HG03103 (cell line): ENCODE measurements around the gene ACOT11.
"Not testable (repeated sequence)": the region's sequence is repeated elsewhere in the genome, so short reads cannot be mapped to it uniquely, and the experiment has no call there.

Source experiments
- ATAC-seq: cut with Tn5 transposase; IDR thresholded peaks from one replicate; pipeline ENCODE4 v1.9.1; 2021; ENCODE audit warnings: low read depth; ENCODE audit not compliant: unreplicated experiment

ACOT11 gene

DNA sequence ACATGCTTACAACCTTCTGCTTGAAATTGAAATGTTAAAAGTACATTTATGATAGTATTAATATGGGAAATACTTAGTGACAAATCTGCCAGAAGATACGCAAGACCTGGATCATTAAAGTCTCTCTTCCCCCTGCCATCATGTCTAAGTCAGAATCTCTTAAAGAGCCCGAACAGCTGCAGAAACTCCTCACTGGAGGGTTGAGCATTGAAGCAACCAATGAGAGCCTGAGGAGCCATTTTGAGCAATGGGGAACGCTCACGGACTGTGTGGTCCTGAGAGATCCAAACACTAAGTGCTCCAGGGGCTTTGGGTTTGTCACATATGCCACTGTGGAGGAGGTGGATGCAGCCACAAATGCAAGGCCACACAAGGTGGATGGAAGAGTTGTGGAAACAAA is 11.4 kb upstream of the ACOT11 start:
- not testable (repeated sequence) for ATAC-seq

DNA sequence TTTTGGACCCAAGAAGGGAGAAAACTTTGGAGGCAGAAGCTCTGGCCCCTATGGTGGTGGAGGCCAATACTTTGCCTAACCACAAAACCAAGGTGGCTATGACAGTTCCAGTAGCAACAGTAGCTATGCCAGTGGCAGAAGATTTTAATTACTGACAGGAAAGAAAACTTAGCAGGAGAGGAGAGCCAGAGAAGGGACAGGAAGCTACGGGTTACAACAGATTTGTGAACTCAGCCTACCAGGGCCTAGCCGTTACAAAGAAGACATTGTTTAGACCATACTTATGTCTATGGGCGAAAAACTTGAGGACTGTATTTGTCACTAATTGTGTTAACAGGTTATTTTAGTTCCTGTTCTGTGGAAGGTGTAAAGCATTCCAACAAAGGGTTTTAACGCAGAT is 10.4 kb upstream of the ACOT11 start:
- ATAC-seq, result no peak

DNA sequence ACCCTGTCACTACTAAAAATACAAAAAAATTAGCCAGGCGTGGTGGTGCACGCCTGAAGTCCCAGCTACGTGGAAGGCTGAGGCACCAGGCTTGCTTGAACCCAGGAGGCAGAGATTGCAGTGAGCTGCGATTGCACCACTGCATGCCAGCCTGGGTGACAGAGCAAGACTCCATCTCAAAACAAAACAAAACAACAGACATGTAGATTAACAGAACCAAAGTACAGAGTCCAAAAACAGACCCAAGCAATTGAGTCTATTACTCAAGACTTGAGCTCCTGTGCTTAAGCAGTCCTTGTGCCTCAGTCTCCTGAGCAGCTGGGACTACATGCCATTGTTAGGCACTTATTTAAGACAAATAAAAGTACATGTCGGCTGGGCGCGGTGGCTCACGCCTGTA is 9.5 kb upstream of the ACOT11 start:
- ATAC-seq, result no peak

DNA sequence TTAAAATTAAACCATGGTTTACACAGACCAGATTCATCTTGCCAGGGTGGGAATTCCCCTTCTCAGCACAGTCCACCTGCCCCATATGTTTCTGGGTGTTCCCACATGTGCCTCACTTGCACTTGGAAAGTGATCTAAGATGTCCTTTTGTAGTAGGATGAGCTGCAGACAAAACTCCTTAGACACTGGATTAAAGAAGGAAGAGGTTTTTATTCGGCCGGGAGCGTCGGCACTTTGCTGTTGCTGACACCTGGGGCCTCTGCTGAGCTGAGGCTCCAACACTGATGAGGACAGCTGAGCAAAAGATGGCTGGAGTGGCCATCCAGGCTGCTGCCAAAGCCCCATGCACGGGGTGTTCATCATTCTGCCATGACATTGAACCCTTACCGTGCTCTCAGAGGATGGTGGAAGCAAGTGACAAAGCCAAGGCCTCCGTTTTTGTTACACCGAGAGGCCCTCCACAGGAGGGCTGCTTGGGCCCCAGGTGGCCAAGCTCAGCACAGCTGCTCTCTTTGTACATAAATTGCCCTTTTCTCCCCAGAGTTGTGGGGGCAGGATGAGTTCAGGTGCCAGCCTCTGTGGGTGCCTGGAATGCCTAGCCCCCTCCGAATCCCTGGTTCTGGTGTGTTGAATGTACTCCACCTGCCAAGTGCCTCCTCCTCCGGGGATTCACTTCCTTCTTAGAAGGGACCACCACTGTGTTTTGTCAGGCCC is 7.3 kb upstream of the ACOT11 start:
- no peak for ATAC-seq

DNA sequence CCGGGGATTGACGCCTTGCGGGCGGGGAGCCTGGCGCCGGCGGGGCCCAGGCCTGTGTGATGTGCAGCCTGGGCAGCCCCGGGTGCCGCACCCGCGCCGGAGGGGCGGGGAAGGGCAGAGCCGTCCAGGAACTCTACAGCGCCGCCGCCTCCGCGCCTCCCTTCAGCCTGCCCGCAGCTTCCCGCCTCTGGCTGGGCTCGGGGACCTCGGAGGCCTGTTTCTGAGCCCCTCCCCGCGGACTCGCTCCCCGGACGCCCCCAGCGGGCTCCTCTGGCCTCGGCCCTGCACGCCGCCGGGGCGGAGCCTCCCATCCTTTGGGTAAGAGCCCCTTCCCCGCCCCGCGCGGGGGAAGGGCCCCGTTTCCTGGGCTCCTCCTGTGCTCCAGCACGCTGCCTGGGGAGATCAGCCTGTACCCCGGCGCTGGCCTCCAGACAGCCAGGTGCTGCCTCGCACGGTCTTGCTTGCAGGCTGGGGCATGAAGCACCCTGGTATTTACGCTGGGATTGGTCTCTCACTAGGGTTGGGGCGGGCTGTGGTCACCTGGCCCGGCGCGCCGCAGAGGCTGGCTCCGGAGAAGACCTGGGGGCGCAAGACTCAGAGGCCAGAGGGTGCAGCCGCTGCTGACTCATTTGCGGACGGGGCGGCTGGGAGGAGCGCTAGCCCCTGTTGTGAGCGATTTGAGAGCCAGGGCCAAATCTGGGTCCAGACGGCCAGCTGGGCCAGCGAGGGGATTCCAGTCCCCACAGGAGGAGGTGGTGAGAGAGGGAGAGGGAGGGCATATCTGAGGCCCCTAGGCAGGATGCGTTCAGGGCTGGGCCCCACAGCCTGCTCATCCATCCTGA is 5.7 kb upstream of the ACOT11 start:
- ATAC-seq, result peak; percentile 46

DNA sequence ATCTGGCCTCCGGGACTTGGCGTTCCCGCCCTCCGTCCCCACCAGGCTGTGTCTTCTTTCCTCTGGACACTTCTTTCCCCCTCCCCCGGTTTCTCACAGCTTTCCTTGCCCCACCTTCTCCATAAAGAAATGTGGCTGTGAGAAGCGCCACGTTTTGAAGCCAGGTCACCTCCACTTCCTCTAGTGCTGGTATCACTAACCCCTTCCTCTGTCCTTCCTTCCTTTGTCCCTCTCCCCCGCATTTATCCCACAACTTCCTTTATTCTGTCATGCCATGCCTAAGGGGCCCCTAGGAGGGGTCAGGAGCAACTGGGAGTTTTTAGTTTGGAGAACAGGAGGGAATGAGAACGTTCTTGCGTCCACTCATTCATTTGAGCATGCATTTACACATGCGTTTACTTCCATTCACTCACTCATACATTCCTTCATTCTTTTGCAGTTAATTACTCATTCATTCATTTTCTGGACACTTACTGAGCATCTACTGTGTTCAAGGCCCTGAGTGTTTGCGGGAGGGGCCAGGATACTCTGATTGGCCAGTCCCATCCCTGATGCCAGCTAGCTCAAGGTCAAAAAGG is 5.0 kb upstream of the ACOT11 start:
- no peak for ATAC-seq

DNA sequence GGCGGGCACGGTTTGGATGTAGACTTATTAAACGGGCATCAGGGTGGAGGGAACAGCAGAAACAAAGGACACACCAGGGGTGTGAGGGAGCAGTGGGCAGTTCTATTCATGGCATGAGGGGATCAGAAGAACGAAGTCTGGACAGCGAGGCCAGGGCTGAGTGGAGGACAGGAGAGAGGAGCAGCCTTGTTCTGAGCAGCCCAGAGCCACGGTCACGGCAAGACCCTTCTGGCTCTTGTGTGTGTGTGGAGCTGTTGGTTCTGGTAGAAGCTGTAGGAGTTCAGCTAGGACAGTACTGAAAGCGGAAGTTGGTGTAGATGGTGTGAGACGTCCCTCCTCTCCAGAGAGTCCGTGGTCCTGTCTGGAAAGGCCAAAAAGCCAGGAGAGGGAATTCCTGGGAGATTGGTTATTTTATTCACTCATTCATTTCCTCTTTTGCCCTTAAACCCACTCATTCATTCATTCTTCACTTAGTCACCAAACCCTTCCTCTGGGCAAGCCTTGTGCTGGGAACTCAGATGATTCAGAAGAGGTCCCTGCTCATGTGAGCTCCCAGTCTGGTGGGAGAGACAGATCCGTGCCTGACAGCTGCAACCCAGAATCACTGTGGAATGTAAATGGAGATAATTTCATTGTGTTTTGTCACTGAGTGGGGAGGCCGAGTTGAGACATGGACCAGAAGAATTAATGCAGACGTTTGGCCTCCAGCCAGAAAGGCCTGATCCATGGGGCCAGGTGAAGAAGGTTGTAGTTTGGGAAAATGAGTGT is 4.1 kb upstream of the ACOT11 start:
- no peak for ATAC-seq

DNA sequence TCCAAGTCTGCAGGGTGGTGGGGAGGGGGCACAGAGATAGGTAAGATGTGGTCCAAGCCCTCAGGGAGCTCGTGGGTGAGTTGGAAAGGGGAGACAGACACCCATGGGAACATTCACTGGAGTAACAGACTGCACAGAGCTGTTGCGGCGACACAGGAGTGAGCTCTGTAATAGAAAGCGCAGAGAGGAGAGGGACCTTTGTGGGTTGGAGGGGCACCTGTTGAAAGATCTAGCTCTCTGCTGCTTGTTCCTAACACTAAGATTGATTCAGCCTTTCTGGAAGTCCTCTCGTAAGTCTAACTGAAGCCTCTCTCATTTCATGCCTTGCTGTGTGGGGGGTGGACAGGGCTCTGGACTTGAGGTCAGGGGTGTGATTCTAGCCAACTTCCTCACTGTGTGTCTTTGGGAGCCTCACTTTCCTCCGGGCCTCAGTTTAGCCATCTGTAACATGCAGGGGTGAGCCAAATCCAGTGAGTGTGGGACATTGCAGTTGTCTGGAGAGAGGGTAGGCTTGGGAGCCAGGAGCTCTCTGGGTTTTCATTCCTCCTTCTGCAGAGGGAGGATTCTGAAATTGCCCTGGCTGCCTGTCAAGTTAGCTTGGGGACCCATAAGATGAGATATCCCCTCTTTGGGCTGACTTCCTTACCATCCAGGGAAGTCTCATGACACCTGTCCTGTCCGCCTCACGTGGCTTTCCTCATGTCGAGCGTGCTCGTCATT is 2.0 kb upstream of the ACOT11 start:
- no peak for ATAC-seq

DNA sequence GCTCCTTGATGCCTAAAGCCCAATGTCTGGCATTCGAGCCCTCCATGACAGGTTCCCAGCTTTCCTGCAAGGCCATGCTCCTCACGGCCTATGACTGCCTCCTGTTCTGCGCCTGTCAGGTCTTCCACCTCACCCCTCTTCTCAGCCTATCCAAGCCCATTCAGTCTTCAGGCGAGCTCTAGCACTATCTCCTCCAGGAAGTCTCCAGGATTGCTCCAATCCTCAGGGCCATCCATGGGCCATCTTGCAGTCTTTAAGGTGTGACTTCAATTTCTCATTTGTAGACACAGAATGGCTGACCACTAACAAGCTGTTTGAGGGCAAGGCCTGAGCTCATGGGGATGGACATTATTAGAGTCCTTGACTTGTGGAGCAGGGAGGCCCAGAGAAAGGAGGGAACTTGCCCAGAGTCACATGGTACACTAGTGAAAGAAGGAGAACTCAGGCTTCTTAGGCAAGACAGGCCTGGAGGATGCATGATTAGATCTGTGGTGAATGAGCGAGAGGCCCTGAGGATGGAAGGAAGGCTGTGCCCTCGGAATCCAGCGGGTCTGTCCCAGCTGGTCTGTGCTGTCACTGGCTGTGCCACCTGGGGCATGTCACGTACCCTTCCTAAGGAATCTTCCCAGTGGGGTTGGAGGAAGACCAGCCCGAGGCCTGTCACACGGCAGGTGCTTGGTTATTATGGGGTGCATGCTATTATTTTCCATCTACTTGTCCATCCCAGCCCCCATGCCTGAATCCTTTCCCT is 1.2 kb upstream of the ACOT11 start:
- no peak for ATAC-seq

DNA sequence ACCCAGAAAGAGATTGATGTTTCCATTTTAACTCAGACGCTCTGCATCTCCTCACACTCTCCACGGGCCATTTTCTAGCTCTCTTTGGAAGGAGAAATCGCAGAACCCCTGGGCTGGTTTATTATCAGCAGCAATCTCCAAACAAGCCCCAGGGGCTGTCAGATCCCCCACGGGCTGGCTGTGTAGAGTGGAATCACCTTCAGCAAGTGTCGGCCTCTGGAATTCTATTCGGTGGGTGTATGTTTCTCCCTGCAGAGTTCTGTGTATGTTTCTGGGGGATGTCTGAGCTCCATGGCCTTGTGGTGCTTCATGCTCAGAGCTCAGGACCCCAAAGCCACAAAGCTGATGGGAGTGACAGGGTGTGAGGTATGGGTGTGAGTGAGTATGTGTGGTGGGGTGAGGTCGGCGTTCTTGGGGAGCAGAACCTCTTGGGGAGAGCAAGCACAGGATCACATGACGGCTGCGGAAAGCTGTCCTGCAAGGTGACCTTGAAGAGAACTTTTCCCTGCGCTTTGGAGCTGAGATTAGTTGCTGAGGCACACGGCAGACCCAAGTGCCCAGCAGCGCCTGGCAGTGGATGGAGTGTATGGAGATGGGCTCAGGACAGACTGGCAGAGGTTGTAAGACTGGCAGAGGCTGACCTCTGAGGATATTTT is 489 bp downstream of the ACOT11 start:
- ATAC-seq, result no peak

DNA sequence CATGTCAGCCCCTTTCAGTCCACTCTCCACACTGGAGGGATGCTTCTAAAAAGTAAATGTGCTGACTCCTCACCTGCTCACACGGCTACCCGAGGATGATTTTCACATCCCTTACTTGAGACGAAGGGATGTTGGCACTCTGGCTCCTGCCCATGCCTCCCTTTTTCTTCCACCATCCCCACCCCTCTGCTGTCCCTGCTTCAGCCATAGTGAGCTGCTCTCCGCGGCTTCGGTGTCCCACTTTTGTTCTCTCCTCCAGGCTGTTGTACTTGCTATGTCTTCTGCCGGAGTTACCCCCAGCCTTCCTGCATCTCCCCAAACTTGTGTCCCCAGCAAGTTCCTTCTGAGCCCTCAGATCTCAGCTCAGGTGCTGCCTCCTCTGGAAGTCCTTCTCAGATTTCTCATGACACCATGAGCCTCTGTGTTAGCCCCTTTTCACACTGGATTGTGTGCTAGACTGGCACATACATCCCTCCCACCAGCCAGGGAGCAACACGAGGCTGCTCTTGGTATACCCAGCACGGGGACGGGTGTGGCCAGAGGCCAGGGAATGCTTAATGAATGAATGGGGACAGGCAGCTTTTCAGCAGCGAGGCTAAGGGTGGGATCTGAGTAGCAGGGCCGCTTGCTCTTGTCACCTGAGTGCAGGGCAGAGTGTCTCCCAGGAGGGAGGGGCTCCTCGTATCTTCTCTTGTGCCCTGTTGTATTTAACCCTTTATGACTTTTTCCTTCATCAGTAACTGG is 1.3 kb downstream of the ACOT11 start:
- no peak for ATAC-seq

DNA sequence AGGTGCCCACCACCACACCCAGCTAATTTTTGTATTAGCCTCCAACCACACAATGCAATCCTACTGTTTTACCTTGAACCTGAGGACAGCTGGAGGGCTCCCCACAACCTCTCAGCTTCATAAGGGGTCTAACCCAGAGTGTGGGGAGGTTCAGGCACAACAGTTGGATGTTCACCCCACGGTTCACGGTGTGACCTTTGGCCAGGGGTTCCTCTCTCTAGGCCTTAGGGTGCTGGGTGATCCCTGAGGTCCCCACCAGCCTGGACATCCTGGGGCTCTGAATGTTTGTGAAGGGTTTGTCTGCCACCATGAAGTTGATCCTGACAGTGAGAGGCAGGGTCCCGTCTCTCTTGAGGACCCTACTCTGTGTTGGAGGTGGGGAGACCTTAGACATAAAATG is 3.9 kb downstream of the ACOT11 start:
- no peak for ATAC-seq

DNA sequence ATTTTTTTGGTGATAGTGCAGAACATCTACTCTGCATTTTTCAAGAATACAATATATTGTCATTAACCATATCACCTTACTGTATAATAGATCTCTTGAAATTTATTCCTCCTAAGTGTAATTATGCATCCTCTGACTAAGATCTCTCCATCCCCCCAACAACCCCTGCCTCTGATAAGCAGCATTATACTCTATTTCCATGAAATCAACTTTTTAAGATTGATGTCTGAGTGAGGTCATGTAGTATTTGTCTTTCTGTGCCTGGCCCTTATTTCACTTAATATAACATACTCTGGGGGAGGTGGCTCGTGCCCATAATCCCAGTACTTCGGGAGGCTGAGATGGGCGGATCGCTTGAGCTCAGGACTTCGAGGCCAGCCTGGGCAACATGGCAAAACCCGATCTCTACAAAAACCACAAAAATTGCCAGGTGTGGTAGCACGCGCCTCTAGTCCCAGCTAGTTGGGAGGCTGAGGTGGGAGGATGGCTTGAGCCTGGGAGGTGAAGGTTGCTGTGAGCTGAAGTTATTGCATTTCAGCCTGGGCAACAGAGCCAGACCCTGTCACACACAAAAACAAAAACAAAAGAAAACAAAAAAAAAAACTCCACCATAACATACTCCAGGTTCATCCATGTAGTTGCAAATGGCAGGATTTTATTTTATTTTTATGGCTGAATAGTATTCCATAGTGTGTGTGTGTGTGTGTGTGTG is 5.7 kb downstream of the ACOT11 start:
- no peak for ATAC-seq

DNA sequence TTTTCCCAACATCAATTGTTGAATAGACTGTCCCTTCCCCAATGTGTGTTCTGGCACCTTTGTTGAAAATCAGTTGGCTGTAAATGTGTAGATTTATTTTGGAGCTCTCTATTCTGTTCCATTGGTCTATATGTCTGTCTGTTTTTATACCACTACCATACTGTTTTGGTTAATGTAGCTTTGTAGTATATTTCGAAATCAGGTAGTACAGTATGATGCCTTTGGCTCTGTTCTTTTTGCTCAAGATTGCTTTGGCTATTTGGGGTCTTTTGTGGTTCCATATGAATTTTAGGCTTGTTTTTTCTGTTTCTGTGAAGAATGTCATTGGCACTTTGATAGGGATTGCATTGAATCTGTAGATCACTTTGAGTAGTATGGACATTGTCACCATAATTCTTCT is 8.1 kb downstream of the ACOT11 start:
- no peak for ATAC-seq

DNA sequence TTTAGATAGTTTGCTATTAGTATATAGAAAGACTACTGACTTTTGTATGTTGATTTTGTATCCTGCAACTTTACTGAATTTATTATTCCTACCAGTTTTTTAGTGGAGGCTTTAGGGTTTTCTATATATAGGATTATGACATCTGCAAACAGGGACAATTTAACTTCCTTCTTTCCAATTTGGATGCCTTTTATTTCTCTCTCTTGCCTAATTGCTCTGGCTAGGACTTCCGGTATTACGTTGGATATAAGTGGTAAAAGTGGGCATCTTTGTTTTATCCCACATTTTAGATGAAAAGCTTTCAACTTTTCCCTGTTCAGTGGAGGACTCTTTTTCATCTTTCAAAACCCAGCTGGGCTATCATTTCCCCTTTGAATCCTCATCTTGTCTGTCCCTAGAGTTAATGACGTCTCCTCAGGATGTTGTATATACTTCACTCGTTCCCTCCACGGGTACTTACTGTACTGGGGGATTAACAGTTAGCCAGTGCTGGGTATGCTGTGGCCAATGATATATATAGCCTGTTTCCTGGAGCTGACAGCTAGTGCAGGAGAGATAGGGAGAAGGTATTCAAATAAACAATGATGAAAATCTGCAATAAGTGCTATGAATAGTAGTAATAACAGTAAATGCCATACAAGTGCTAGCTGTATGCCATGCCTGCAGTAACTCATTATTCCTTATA is 9.8 kb downstream of the ACOT11 start:
- no peak for ATAC-seq

DNA sequence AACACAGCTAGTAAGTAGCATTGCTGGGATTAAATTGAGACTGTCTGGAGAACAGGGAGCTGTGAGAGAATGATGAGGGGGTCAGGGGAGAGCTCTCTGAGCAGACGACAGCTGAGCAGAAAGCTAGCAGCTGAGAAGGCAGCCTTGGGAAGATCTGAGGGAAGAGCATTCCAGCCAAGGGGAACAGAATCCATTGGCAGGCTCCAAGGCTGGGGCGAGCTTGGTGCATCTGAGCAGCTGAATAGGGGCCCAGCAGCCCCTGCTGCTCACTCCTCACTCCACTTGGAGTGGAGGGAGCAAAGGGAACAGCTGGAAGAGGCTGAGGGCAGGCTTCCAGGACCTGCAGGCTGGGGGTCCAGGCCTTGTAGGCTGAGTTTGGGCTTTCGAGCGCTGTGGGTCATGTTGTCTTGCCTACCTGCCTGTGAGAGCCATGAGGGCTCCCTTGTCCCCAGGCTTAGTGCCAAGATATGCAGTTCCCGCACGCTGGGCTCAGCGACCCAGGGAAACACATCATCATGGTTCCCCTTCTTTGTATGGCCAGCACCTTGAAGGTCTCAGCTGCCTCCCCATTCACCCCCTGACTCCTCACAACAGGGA is 10.5 kb downstream of the ACOT11 start:
- ATAC-seq, result no peak

DNA sequence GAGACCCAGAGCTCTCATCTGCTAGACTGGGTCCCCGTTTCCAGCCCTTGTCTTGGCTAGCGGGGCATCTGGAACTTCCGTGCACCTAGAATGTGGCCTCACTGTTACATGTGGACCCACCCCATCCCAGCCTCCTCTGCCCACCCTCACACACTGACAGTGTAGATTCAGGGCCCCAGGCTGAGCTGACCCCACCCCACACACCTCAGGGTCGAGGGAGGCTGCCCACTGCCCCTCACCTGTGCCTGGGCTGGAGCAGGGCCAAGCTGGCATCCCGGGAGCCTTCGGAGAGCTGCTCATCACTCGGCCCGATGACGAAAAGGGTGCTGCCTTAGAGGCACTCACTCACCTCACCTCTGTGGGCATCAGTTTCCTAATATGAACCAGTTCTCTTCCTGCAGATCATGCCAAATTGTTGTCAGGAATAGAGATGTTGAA is 11.1 kb downstream of the ACOT11 start:
- no peak for ATAC-seq
